Measurements from ENCODE around the gene EME1.
"Not testable (repeated sequence)": the region's sequence is repeated elsewhere in the genome, so short reads cannot be mapped to it uniquely, and the experiment has no call there.

Gene EME1

GRCh38 chr17:50426814-50427787, 54.1 kb downstream of the EME1 start:
- no peak for DNase-seq

- not testable (repeated sequence) for DNase-seq
Observed at GRCh38 chr17:50428126-50428525, 55.1 kb downstream of the EME1 start.

- no peak for DNase-seq
Observed at GRCh38 chr17:50428831-50429424, 55.9 kb downstream of the EME1 start.

GRCh38 chr17:50429793-50430192, 56.8 kb downstream of the EME1 start:
- DNase-seq: no peak

Data from activated CD4-positive, CD25-positive, alpha-beta regulatory T cell (primary cell).